NCI-H345 treated with DMSO at 0.1 percent for 48 hours (cell line): Measurements from ENCODE around the gene SLC6A19.

Experiments
- DNase-seq: peaks from one replicate; lab custom pipeline; 2025; ENCODE audit not compliant: unreplicated experiment; lab: John Stamatoyannopoulos, UW

Gene SLC6A19

GRCh38 chr5:1241509-1242080, 40.2 kb downstream of the SLC6A19 start:
- no peak for DNase-seq

GRCh38 chr5:1242733-1243486, 41.5 kb downstream of the SLC6A19 start:
- DNase-seq, result no peak

GRCh38 chr5:1243487-1244130, 42.2 kb downstream of the SLC6A19 start:
- DNase-seq, result no peak

DNA sequence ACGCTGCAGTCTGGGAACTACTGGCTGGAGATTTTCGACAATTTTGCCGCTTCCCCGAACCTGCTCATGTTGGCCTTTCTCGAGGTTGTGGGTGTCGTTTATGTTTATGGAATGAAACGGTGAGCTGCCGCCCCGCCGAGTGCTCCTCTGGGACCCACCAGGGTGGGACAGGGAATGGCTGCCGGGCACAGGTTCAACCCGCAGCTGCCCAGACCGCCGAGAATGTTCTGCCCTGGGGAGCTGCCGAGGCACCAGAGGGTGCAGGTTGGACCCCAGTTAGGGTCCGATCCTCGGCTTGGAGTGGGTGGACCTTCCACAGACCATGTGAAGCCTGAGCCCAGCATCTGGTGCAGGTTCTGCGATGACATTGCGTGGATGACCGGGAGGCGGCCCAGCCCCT, 42.9 kb downstream of the SLC6A19 start:
- no peak for DNase-seq

GRCh38 chr5:1244976-1245375, 43.6 kb downstream of the SLC6A19 start:
- no peak for DNase-seq

DNA sequence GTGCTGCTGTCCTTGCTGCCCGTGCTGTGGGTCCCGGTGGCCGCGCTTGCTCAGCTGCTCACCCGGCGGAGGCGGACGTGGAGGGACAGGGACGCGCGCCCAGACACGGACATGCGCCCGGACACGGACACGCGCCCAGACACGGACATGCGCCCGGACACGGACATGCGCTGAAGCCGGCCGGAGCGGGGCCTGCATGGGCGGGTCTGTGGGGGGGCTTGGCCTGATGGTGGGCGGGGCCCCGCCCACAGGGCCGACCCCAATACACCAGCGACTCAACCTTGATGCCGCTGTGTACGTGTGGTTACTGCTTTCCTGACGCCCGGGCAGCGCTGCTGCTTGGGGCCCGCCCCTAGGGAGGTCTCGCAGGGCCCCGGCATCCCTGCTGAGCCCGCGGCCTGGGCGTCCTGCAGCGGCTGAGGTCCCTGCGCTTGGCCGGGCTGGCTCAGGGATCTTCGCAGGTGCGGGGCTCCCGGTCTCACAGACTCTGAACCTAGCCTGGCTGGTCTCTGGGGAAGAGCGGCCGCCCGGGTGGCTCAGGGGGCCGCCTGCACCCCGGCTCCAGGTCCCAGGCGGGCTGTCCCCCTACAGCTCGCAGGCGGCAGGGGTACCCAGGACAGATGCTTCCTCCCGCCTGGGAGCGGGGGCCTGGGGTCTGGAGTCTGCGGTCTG, 44.6 kb downstream of the SLC6A19 start:
- DNase-seq, result no peak

- no peak for DNase-seq
Measured at GRCh38 chr5:1246711-1247431, 45.5 kb downstream of the SLC6A19 start.

- no peak for DNase-seq
Measured at GRCh38 chr5:1247811-1248210, 46.4 kb downstream of the SLC6A19 start.

- no peak for DNase-seq
Measured at GRCh38 chr5:1249366-1250280, 48.2 kb downstream of the SLC6A19 start.

DNA sequence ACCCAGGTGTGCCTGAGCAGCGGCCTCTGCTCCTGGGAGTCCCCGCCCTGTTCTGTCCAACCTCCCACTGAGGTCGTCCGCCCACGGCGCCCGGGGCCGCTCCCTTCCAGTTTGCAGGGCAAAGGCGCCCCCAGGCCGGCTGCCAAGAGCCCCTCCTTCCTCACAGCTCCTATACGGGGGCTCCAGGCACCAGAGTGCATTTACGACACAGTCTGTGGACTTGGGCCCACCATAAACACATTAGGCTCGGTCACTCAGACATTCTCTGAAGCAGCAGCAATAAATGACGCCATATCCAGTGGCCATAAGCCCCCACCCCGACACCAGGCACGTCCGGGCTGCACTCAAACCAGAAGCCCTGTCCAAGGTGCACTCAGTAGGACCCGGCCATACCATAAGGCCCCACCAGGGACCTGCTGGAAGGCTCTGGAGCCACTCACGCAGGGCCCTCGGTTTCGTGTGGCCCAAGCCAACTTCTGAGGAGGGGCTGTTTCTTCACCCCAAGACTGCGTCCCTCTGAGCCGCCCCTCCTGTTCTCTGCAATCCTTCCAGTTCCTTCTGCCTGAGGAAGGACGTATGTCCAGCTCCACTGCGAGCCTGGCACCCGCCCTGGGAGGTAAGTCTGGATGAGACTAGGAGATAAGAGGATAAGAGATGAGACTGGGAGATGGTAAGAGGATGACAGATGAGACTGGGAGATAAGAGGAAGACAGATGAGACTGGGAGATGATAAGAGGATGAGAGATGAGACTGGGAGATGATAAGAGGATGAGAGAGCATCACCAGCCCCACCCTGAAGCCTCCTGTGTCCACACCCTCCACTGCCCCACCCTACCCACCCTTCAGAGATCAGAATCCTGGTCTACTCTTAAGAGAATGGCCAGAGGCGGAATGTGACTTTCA, 50.5 kb downstream of the SLC6A19 start:
- DNase-seq, result no peak

- DNase-seq, result no peak
Measured at GRCh38 chr5:1252681-1253080, 51.3 kb downstream of the SLC6A19 start.

- no peak for DNase-seq
Measured at GRCh38 chr5:1253456-1254105, 52.2 kb downstream of the SLC6A19 start.

- DNase-seq, result no peak
Measured at GRCh38 chr5:1254196-1254595, 52.8 kb downstream of the SLC6A19 start.

DNA sequence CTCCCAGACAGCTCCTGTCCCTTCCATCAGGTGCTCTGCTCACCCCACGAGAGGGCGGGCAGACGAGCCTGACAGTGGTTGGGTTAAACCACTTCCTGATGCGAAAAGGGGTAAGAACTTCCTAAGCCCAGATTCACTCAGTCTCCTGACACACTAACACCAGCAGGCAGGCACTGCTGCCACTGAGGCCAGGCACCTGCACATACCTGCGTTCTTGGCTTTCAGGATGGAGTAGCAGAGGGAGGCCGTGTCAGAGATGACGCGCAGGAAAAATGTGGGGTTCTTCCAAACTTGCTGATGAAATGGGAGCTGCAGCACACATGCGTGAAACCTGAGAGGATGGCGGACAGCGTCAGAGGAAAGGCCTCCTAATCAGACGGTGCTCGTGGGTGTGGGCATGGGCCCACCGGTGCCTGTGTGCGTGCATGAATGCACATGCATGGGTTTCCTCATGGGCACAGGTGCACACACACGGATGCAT, 53.7 kb downstream of the SLC6A19 start:
- no peak for DNase-seq

GRCh38 chr5:1256776-1257175, 55.4 kb downstream of the SLC6A19 start:
- no peak for DNase-seq

GRCh38 chr5:1257363-1257762, 56.0 kb downstream of the SLC6A19 start:
- DNase-seq, result no peak

GRCh38 chr5:1257841-1258240, 56.4 kb downstream of the SLC6A19 start:
- no peak for DNase-seq

- DNase-seq, result no peak
Measured at GRCh38 chr5:1259806-1260480, 58.5 kb downstream of the SLC6A19 start.
